ENCODE measurements around the gene MRTFA.

DNA sequence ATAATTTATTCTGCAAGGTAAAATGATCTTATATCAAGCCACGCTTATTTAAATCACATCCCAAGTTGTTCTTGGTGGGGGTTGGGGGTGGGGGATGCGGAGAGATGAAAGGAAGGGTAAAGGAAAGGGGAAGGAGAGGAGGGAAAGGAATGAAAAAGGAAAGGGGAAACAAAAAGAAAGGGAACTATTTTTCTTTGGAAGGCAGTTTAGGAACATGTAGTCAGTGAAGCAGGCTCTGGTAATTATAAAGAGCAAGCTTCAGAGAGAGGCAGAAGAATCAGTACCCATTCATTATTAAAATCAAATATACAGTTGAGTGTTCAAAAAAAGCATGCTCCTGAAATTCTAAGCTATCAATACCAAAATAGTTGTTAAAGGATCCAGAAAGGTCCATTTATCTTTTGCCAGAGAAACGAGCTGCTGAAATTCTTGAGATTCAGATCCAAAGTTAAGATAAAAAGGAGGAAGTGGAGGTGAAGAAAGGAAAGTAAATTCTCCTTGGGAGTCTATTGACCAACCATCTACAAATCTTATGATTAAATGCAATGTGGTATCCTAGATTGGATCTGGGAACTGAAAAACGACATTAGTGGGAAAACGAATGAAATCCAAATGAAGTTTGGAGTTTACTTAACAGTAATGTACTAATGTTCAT lies 158.7 kb downstream of the MRTFA start:
- TF ChIP-seq FOXM1 (IDR thresholded peaks at IDR 0.05; ENCODE audit: borderline replicate concordance) = no peak
- TF ChIP-seq L3MBTL2 (conservative IDR thresholded peaks at IDR 0.05) = no peak
- no peak for TF ChIP-seq ZNF384 (IDR thresholded peaks at IDR 0.05)
- no peak for TF ChIP-seq BHLHE40 (IDR thresholded peaks at IDR 0.05; ENCODE audit: borderline replicate concordance)
- TF ChIP-seq FOXK2 (IDR thresholded peaks at IDR 0.05) = no peak
- TF ChIP-seq SUZ12 (IDR thresholded peaks at IDR 0.05) = no peak
- no peak for TF ChIP-seq FOXA1 (IDR thresholded peaks at IDR 0.05)
